HEK293 (cell line): ENCODE measurements around the gene CYTH4.

Experiments used
- GLIS1 ChIP-seq: fragments of 450-650 bp; formaldehyde crosslinking; IDR thresholded peaks from 2 replicates; pipeline ENCODE4 v1.5.1; 2016; ENCODE audit warnings: missing biosample characterization, missing genetic modification characterization
- SALL2 ChIP-seq: fragments of 450-650 bp; formaldehyde crosslinking; IDR thresholded peaks from 2 replicates; pipeline ENCODE4 v1.5.0; 2017; ENCODE audit warnings: missing biosample characterization, mild to moderate bottlenecking, missing genetic modification characterization, borderline replicate concordance
- SCRT1 ChIP-seq: fragments of 450-650 bp; formaldehyde crosslinking; IDR thresholded peaks from 2 replicates; pipeline ENCODE4 v1.5.1; 2016; ENCODE audit warnings: missing biosample characterization, missing genetic modification characterization, borderline replicate concordance
- SCRT2 ChIP-seq: fragments of 450-650 bp; formaldehyde crosslinking; IDR thresholded peaks from 2 replicates; pipeline ENCODE4 v1.5.1; 2016; ENCODE audit warnings: missing biosample characterization, missing genetic modification characterization
- SETDB1 ChIP-seq: IDR thresholded peaks from one replicate; pipeline ENCODE4 v1.6.1; 2017; ENCODE audit warnings: mild to moderate bottlenecking, low read length, moderate library complexity, mixed read lengths; ENCODE audit not compliant: insufficient read length
- SP7 ChIP-seq: fragments of 450-650 bp; formaldehyde crosslinking; IDR thresholded peaks from 2 replicates; pipeline ENCODE4 v1.5.1; 2016; ENCODE audit warnings: missing biosample characterization, missing genetic modification characterization
- WT1 ChIP-seq: fragments of 450-650 bp; formaldehyde crosslinking; IDR thresholded peaks from 2 replicates; pipeline ENCODE4 v1.5.1; 2016; ENCODE audit warnings: missing biosample characterization, missing genetic modification characterization
- YY2 ChIP-seq: fragments of 450-650 bp; formaldehyde crosslinking; IDR thresholded peaks from 2 replicates; pipeline ENCODE4 v1.5.1; 2016; ENCODE audit warnings: missing biosample characterization, missing genetic modification characterization
- ZBTB1 ChIP-seq: fragments of 450-650 bp; formaldehyde crosslinking; IDR thresholded peaks from 2 replicates; pipeline ENCODE4 v1.5.1; 2016; ENCODE audit warnings: missing biosample characterization, missing genetic modification characterization
- ZBTB17 ChIP-seq: fragments of 450-650 bp; formaldehyde crosslinking; IDR thresholded peaks from 2 replicates; pipeline ENCODE4 v1.5.1; 2016; ENCODE audit warnings: missing biosample characterization, missing genetic modification characterization
- ZBTB21 ChIP-seq: fragments of 450-650 bp; formaldehyde crosslinking; IDR thresholded peaks from 2 replicates; pipeline ENCODE4 v1.5.1; 2017; ENCODE audit warnings: missing biosample characterization, missing genetic modification characterization
- ZFHX2 ChIP-seq: fragments of 450-650 bp; formaldehyde crosslinking; conservative IDR thresholded peaks from 2 replicates; pipeline ENCODE4 v1.5.1; 2016; ENCODE audit warnings: missing biosample characterization, missing genetic modification characterization
- ZIC2 ChIP-seq: fragments of 450-650 bp; formaldehyde crosslinking; IDR thresholded peaks from 2 replicates; pipeline ENCODE4 v1.5.1; 2016; ENCODE audit warnings: missing biosample characterization, missing genetic modification characterization
- ZNF10 ChIP-seq: fragments of 450-650 bp; formaldehyde crosslinking; IDR thresholded peaks from 2 replicates; pipeline ENCODE4 v1.5.1; 2017; ENCODE audit warnings: missing biosample characterization, missing genetic modification characterization
- ZNF114 ChIP-seq: fragments of 450-650 bp; formaldehyde crosslinking; IDR thresholded peaks from 2 replicates; pipeline ENCODE4 v1.5.0; 2017; ENCODE audit warnings: missing biosample characterization, missing genetic modification characterization
- ZNF157 ChIP-seq: fragments of 450-650 bp; formaldehyde crosslinking; IDR thresholded peaks from 2 replicates; pipeline ENCODE4 v1.5.1; 2016; ENCODE audit warnings: missing biosample characterization, missing genetic modification characterization
- ZNF16 ChIP-seq: fragments of 450-650 bp; formaldehyde crosslinking; IDR thresholded peaks from 2 replicates; pipeline ENCODE4 v1.5.1; 2016; ENCODE audit warnings: low read depth, missing biosample characterization, missing genetic modification characterization
- ZNF174 ChIP-seq: fragments of 450-650 bp; formaldehyde crosslinking; IDR thresholded peaks from 2 replicates; pipeline ENCODE4 v1.5.0; 2017; ENCODE audit warnings: missing biosample characterization, mild to moderate bottlenecking, missing genetic modification characterization
- ZNF175 ChIP-seq: fragments of 450-650 bp; formaldehyde crosslinking; IDR thresholded peaks from 2 replicates; pipeline ENCODE4 v1.5.1; 2016; ENCODE audit warnings: missing biosample characterization, missing genetic modification characterization
- ZNF221 ChIP-seq: fragments of 450-650 bp; formaldehyde crosslinking; IDR thresholded peaks from 2 replicates; pipeline ENCODE4 v1.5.1; 2017; ENCODE audit warnings: missing biosample characterization, missing genetic modification characterization, borderline replicate concordance
- ZNF366 ChIP-seq: fragments of 450-650 bp; formaldehyde crosslinking; conservative IDR thresholded peaks from 2 replicates; pipeline ENCODE4 v1.5.1; 2016; ENCODE audit warnings: missing biosample characterization, missing genetic modification characterization
- ZNF426 ChIP-seq: fragments of 450-650 bp; formaldehyde crosslinking; IDR thresholded peaks from 2 replicates; pipeline ENCODE4 v1.5.1; 2017; ENCODE audit warnings: missing biosample characterization, missing genetic modification characterization, mild to moderate bottlenecking, inconsistent platforms, moderate library complexity
- ZNF473 ChIP-seq: fragments of 450-650 bp; formaldehyde crosslinking; IDR thresholded peaks from 2 replicates; pipeline ENCODE4 v1.5.1; 2017; ENCODE audit warnings: missing biosample characterization, missing genetic modification characterization
- ZNF623 ChIP-seq: fragments of 450-650 bp; formaldehyde crosslinking; IDR thresholded peaks from 2 replicates; pipeline ENCODE4 v1.5.1; 2016; ENCODE audit warnings: missing biosample characterization, missing genetic modification characterization
- ZNF830 ChIP-seq: fragments of 450-650 bp; IDR thresholded peaks from 2 replicates; pipeline ENCODE4 v1.5.0; 2018; ENCODE audit warnings: missing biosample characterization, missing genetic modification characterization, low read depth, mild to moderate bottlenecking, moderate library complexity
- TF ChIP-seq, protein P1 (sequence below): fragments of 450-650 bp; formaldehyde crosslinking; IDR thresholded peaks from 2 replicates; pipeline ENCODE4 v1.5.1; 2017; ENCODE audit warnings: missing biosample characterization, missing genetic modification characterization
- TF ChIP-seq, protein P2 (sequence below): fragments of 450-650 bp; formaldehyde crosslinking; IDR thresholded peaks from 2 replicates; pipeline ENCODE4 v1.5.1; 2017; ENCODE audit warnings: missing biosample characterization, mild to moderate bottlenecking, missing genetic modification characterization, moderate library complexity
- TF ChIP-seq, protein P3 (sequence below): fragments of 450-650 bp; formaldehyde crosslinking; IDR thresholded peaks from 2 replicates; pipeline ENCODE4 v1.5.1; 2016; ENCODE audit warnings: missing biosample characterization, missing genetic modification characterization, borderline replicate concordance
- TF ChIP-seq, protein P4 (sequence below): fragments of 450-650 bp; formaldehyde crosslinking; IDR thresholded peaks from 2 replicates; pipeline ENCODE4 v1.5.1; 2016; ENCODE audit warnings: missing biosample characterization, missing genetic modification characterization

The CYTH4 gene

DNA sequence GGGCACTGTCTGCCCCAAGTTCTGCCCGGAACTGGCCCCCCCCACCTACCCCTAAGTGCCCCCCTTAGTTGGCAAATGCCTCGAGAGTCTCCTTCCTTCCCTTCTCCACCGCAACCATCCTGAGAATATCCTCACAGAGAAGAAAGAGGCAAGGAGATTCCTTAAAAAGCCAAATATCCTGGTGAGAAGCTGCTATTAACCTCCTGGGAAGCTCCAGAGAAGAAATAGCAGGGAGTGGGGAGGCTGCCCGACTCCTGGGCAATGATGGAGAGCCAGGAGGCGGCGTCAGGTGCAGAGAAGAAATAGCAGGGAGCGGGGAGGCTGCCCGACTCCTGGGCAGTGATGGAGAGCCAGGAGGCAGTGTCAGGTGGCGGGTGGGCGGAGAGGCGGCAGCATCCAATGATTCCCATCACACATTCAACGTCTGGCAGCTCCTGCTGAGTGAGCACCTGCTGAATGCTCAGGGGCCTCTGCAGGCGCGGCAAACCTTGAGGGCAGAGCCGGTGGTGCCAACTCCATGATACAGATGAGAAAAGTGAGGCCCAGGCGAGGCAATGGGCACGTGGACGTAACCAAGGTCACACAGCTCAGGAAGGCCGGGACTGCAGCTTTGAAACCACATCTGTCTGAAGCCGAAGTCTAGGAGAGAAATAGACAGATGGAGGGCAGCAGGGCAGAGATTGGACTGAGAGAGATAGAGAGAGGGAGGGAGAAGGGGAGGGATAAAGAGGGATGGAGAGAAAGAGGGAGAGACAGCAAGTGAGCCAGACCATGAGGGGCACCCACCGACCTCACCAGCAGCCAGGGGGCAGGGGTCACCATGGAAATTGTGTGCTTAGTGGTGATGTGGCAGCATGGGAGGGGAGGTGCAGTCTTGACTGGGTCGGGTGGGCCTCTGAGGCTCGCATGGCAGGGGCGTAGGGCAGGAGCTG lies 58.3 kb downstream of the CYTH4 start (continued):
- TF ChIP-seq YY2 (tag by site-specific recombination) (no peak), ZBTB21 (no peak), ZNF830 (tag by site-specific recombination) (no peak), ZNF157 (tag by site-specific recombination) (no peak), ZBTB1 (tag by site-specific recombination) (no peak), ZNF473 (tag by site-specific recombination) (no peak), SP7 (no peak), ZNF114 (tag by site-specific recombination) (no peak), ZNF221 (tag by site-specific recombination) (no peak), WT1 (tag by site-specific recombination) (no peak), ZNF174 (no peak), ZFHX2 (tag by site-specific recombination) (peak; percentile 44), SALL2 (tag by site-specific recombination) (no peak), ZNF623 (tag by site-specific recombination) (no peak), ZNF10 (tag by site-specific recombination) (peak; percentile 84), ZNF16 (tag by site-specific recombination) (no peak), ZBTB17 (peak; percentile 70), ZNF366 (tag by site-specific recombination) (peak; percentile 65), ZNF175 (tag by site-specific recombination) (no peak), SCRT1 (peak; percentile 47; the same call in 1 of the 2 replicates), ZNF426 (tag by site-specific recombination) (no peak), SETDB1 (no peak), ZIC2 (peak; percentile 99), GLIS1 (peak; percentile 13; the same call in 1 of the 2 replicates), SCRT2 (tag by site-specific recombination) (peak; percentile 77)
- TF ChIP-seq, protein P1, sequence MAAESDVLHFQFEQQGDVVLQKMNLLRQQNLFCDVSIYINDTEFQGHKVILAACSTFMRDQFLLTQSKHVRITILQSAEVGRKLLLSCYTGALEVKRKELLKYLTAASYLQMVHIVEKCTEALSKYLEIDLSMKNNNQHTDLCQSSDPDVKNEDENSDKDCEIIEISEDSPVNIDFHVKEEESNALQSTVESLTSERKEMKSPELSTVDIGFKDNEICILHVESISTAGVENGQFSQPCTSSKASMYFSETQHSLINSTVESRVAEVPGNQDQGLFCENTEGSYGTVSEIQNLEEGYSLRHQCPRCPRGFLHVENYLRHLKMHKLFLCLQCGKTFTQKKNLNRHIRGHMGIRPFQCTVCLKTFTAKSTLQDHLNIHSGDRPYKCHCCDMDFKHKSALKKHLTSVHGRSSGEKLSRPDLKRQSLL (tag by site-specific recombination), result peak; percentile 60; the same call in 1 of the 2 replicates
- TF ChIP-seq, protein P2, sequence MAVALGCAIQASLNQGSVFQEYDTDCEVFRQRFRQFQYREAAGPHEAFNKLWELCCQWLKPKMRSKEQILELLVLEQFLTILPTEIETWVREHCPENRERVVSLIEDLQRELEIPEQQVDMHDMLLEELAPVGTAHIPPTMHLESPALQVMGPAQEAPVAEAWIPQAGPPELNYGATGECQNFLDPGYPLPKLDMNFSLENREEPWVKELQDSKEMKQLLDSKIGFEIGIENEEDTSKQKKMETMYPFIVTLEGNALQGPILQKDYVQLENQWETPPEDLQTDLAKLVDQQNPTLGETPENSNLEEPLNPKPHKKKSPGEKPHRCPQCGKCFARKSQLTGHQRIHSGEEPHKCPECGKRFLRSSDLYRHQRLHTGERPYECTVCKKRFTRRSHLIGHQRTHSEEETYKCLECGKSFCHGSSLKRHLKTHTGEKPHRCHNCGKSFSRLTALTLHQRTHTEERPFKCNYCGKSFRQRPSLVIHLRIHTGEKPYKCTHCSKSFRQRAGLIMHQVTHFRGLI (tag by site-specific recombination), result no peak
- TF ChIP-seq, protein P3, sequence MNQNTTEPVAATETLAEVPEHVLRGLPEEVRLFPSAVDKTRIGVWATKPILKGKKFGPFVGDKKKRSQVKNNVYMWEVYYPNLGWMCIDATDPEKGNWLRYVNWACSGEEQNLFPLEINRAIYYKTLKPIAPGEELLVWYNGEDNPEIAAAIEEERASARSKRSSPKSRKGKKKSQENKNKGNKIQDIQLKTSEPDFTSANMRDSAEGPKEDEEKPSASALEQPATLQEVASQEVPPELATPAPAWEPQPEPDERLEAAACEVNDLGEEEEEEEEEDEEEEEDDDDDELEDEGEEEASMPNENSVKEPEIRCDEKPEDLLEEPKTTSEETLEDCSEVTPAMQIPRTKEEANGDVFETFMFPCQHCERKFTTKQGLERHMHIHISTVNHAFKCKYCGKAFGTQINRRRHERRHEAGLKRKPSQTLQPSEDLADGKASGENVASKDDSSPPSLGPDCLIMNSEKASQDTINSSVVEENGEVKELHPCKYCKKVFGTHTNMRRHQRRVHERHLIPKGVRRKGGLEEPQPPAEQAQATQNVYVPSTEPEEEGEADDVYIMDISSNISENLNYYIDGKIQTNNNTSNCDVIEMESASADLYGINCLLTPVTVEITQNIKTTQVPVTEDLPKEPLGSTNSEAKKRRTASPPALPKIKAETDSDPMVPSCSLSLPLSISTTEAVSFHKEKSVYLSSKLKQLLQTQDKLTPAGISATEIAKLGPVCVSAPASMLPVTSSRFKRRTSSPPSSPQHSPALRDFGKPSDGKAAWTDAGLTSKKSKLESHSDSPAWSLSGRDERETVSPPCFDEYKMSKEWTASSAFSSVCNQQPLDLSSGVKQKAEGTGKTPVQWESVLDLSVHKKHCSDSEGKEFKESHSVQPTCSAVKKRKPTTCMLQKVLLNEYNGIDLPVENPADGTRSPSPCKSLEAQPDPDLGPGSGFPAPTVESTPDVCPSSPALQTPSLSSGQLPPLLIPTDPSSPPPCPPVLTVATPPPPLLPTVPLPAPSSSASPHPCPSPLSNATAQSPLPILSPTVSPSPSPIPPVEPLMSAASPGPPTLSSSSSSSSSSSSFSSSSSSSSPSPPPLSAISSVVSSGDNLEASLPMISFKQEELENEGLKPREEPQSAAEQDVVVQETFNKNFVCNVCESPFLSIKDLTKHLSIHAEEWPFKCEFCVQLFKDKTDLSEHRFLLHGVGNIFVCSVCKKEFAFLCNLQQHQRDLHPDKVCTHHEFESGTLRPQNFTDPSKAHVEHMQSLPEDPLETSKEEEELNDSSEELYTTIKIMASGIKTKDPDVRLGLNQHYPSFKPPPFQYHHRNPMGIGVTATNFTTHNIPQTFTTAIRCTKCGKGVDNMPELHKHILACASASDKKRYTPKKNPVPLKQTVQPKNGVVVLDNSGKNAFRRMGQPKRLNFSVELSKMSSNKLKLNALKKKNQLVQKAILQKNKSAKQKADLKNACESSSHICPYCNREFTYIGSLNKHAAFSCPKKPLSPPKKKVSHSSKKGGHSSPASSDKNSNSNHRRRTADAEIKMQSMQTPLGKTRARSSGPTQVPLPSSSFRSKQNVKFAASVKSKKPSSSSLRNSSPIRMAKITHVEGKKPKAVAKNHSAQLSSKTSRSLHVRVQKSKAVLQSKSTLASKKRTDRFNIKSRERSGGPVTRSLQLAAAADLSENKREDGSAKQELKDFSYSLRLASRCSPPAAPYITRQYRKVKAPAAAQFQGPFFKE (tag by site-specific recombination), result no peak
- TF ChIP-seq, protein P4, sequence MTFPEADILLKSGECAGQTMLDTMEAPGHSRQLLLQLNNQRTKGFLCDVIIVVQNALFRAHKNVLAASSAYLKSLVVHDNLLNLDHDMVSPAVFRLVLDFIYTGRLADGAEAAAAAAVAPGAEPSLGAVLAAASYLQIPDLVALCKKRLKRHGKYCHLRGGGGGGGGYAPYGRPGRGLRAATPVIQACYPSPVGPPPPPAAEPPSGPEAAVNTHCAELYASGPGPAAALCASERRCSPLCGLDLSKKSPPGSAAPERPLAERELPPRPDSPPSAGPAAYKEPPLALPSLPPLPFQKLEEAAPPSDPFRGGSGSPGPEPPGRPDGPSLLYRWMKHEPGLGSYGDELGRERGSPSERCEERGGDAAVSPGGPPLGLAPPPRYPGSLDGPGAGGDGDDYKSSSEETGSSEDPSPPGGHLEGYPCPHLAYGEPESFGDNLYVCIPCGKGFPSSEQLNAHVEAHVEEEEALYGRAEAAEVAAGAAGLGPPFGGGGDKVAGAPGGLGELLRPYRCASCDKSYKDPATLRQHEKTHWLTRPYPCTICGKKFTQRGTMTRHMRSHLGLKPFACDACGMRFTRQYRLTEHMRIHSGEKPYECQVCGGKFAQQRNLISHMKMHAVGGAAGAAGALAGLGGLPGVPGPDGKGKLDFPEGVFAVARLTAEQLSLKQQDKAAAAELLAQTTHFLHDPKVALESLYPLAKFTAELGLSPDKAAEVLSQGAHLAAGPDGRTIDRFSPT (tag by site-specific recombination), result no peak
- TF ChIP-seq, all 188 proteins: peak for 9
